OCI-LY1 (cell line): ENCODE measurements around the gene MAPK10.

Experiments used
- H2AFZ ChIP-seq: fragments of 200-600 bp; sonication (generic), shearing (Covaris generic); 2 replicates; pipeline ENCODE4 v1.6.0; 2014; ENCODE audit warnings: antibody characterized with exemption, mild to moderate bottlenecking, low read length
- H3F3A ChIP-seq: fragments of 200-600 bp; sonication (generic), shearing (Covaris generic); 2 replicates; pipeline ENCODE4 v1.6.0; 2014; ENCODE audit warnings: mild to moderate bottlenecking, antibody characterized with exemption, low read length, moderate library complexity; ENCODE audit not compliant: insufficient read depth
- H3K27ac ChIP-seq: fragments of 200-600 bp; sonication (generic); 2 replicates; pipeline ENCODE4 v1.5.1; 2014; ENCODE audit warnings: low read length, mixed run types, mild to moderate bottlenecking, low read depth; ENCODE audit not compliant: poor library complexity, severe bottlenecking
- H3K27me3 ChIP-seq: fragments of 200-600 bp; sonication (generic); 2 replicates; pipeline ENCODE4 v1.6.0; 2014; ENCODE audit warnings: antibody characterized with exemption, mild to moderate bottlenecking, low read length, moderate library complexity; ENCODE audit not compliant: insufficient read depth
- H3K36me3 ChIP-seq: fragments of 200-600 bp; sonication (generic); 2 replicates; pipeline ENCODE4 v1.6.1; 2014; ENCODE audit warnings: mild to moderate bottlenecking, antibody characterized with exemption, low read length, moderate library complexity, mixed read lengths; ENCODE audit not compliant: insufficient read depth
- H3K4me1 ChIP-seq: fragments of 200-600 bp; sonication (generic); 2 replicates; pipeline ENCODE4 v1.5.1; 2014; ENCODE audit warnings: mild to moderate bottlenecking, low read length, moderate library complexity; ENCODE audit not compliant: insufficient read depth, severe bottlenecking
- H3K4me2 ChIP-seq: fragments of 200-600 bp; sonication (generic), shearing (Covaris generic); 2 replicates; pipeline ENCODE4 v1.6.1; 2014; ENCODE audit warnings: low read length
- H3K4me3 ChIP-seq: fragments of 200-600 bp; sonication (generic); 2 replicates; pipeline ENCODE4 v1.5.1; 2014; ENCODE audit warnings: low read length, low read depth, mild to moderate bottlenecking, mixed read lengths; ENCODE audit not compliant: poor library complexity, severe bottlenecking
- H3K79me2 ChIP-seq: fragments of 200-600 bp; shearing (Covaris generic); 2 replicates; pipeline ENCODE4 v1.6.1; 2016; ENCODE audit warnings: mixed run types, low read length, mixed read lengths; ENCODE audit not compliant: insufficient read depth
- H3K9ac ChIP-seq: fragments of 200-600 bp; sonication (generic), shearing (Covaris generic); 2 replicates; pipeline ENCODE4 v1.6.1; 2014; ENCODE audit warnings: mild to moderate bottlenecking, low read length, mixed read lengths
- H3K9me2 ChIP-seq: fragments of 200-600 bp; sonication (generic), shearing (Covaris generic); 2 replicates; pipeline ENCODE4 v1.6.1; 2014; ENCODE audit warnings: low read depth, mild to moderate bottlenecking, low read length, mixed read lengths
- H3K9me3 ChIP-seq: fragments of 200-600 bp; shearing (Covaris generic); 2 replicates; pipeline ENCODE4 v1.6.1; 2014; ENCODE audit warnings: low read length, mixed read lengths
- H4K20me1 ChIP-seq: fragments of 200-600 bp; sonication (generic), shearing (Covaris generic); 2 replicates; pipeline ENCODE4 v1.6.0; 2016; ENCODE audit warnings: mild to moderate bottlenecking, low read length; ENCODE audit not compliant: insufficient read depth
- EZH2 ChIP-seq: fragments of 200-600 bp; sonication (generic), shearing (Covaris generic); IDR thresholded peaks from 2 replicates; pipeline ENCODE4 v1.8.0; 2017; ENCODE audit warnings: borderline replicate concordance, mixed run types, mild to moderate bottlenecking, antibody characterized with exemption, low read length, moderate library complexity, mixed read lengths
- TF ChIP-seq, protein P1 (sequence below): fragments of 200-600 bp; sonication (generic), shearing (Covaris generic); IDR thresholded peaks from 2 replicates; pipeline ENCODE4 v1.5.1; 2017; ENCODE audit warnings: mild to moderate bottlenecking, antibody characterized with exemption, low read length, moderate library complexity, mixed read lengths

Gene MAPK10

DNA sequence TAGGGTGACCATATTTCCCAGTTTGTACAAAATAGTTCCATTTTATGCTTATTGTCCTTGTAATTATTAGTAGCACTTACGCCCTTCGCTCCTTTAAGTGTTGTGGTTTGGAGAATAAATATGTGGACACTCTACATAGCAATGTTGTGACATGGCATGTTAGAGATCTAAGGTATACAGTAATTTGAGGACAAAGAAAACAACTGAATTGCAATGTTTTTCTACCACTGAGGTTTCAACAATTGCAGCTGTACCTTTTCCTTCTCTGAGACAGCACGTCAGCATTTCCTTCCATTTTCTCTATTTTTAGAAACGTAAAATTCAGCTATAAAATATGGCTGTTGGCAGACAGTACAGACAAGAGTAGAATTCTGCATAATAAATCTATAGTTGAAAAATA is 323.1 kb downstream of the MAPK10 start:
- Histone ChIP-seq H3K4me1 (no peaks in the 10 kb centered on the region), H3K9me2 (no peaks in the 10 kb centered on the region), H3K9ac (no peak overlapping the region), H2AFZ (no peak overlapping the region), H4K20me1 (no peaks in the 10 kb centered on the region), H3K36me3 (no peaks in the 10 kb centered on the region), H3K27ac (no peak overlapping the region), H3K4me3 (no peak overlapping the region), H3K9me3 (no peaks in the 10 kb centered on the region), H3K4me2 (no peak overlapping the region), H3K27me3 (no peaks in the 10 kb centered on the region), H3K79me2 (no peaks in the 10 kb centered on the region), H3F3A (no peaks in the 10 kb centered on the region)
- TF ChIP-seq, protein P1, sequence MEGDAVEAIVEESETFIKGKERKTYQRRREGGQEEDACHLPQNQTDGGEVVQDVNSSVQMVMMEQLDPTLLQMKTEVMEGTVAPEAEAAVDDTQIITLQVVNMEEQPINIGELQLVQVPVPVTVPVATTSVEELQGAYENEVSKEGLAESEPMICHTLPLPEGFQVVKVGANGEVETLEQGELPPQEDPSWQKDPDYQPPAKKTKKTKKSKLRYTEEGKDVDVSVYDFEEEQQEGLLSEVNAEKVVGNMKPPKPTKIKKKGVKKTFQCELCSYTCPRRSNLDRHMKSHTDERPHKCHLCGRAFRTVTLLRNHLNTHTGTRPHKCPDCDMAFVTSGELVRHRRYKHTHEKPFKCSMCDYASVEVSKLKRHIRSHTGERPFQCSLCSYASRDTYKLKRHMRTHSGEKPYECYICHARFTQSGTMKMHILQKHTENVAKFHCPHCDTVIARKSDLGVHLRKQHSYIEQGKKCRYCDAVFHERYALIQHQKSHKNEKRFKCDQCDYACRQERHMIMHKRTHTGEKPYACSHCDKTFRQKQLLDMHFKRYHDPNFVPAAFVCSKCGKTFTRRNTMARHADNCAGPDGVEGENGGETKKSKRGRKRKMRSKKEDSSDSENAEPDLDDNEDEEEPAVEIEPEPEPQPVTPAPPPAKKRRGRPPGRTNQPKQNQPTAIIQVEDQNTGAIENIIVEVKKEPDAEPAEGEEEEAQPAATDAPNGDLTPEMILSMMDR, result no peak
- no peak for TF ChIP-seq EZH2

- Histone ChIP-seq H3F3A (no peaks in the 10 kb centered on the region), H3K4me1 (no peaks in the 10 kb centered on the region), H3K4me2 (no peak overlapping the region)
Measured at GRCh38 chr4:86035688-86036087, 324.2 kb downstream of the MAPK10 start.

GRCh38 chr4:86034616-86035015 is 325.2 kb downstream of the MAPK10 start:
- Histone ChIP-seq H3K9ac (no peak overlapping the region), H3K4me2 (no peak overlapping the region), H4K20me1 (no peaks in the 10 kb centered on the region), H3K4me1 (no peaks in the 10 kb centered on the region), H3K4me3 (no peak overlapping the region), H3K27ac (no peak overlapping the region), H3F3A (no peaks in the 10 kb centered on the region), H3K9me3 (no peaks in the 10 kb centered on the region), H3K79me2 (no peaks in the 10 kb centered on the region), H2AFZ (no peak overlapping the region), H3K27me3 (no peaks in the 10 kb centered on the region), H3K9me2 (no peaks in the 10 kb centered on the region), H3K36me3 (no peaks in the 10 kb centered on the region)
- no peak for TF ChIP-seq EZH2
- TF ChIP-seq, protein P1, result no peak

More at GRCh38 chr4:86035688-86036087, 324.2 kb downstream of the MAPK10 start:
- no peaks in the 10 kb centered on the region for H3K36me3 ChIP-seq
- H4K20me1 ChIP-seq, result no peaks in the 10 kb centered on the region
- H3K27me3 ChIP-seq, result no peaks in the 10 kb centered on the region
- TF ChIP-seq, protein P1, result no peak
- no peak for TF ChIP-seq EZH2
- H2AFZ ChIP-seq, result no peak overlapping the region
- no peaks in the 10 kb centered on the region for H3K9me3 ChIP-seq
- H3K79me2 ChIP-seq, result no peaks in the 10 kb centered on the region
- no peak overlapping the region for H3K4me3 ChIP-seq
- H3K9ac ChIP-seq, result no peak overlapping the region
- H3K9me2 ChIP-seq, result no peaks in the 10 kb centered on the region
- no peak overlapping the region for H3K27ac ChIP-seq
